Choroid plexus epithelial cell (primary cell): ENCODE results near the gene UGT2B15.
"Not testable (repeated sequence)": the region's sequence is repeated elsewhere in the genome, so short reads cannot be mapped to it uniquely, and the experiment has no call there.

Experiments used
- DNase-seq: peaks from one replicate; pipeline ENCODE4 v3.0.0-alpha.2; 2010; ENCODE audit warnings: low read depth
- H3K4me3 ChIP-seq: 2 replicates; pipeline ENCODE4 v1.5.1; 2011; ENCODE audit warnings: low read depth, mild to moderate bottlenecking, control low read depth, low read length, moderate library complexity
- TF ChIP-seq, protein P1 (sequence below): conservative IDR thresholded peaks from 2 replicates; pipeline ENCODE4 v1.5.1; 2011; ENCODE audit warnings: low read depth, mild to moderate bottlenecking, control low read depth, inconsistent platforms, low read length, moderate library complexity

The UGT2B15 gene

DNA sequence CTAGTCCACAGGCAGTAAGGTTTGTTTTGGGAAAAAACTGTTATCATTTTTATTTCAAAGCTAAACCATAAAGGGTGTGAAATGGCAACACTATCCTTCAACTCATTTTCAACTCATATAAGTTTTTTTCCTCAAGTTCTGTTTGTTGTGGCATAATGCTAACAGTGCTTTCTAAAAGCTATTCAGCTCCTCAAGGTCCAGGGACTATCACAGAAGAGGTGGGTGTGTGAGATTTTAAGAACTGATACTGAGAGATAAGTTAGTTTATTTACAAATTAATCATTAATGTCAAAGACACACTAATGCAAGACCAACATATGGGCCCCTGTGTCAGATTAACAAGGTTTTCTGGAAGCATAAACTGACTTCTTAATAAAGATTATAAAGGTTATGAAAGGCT lies 11.8 kb downstream of the UGT2B15 start:
- no peak overlapping the region for H3K4me3 ChIP-seq
- TF ChIP-seq, protein P1, sequence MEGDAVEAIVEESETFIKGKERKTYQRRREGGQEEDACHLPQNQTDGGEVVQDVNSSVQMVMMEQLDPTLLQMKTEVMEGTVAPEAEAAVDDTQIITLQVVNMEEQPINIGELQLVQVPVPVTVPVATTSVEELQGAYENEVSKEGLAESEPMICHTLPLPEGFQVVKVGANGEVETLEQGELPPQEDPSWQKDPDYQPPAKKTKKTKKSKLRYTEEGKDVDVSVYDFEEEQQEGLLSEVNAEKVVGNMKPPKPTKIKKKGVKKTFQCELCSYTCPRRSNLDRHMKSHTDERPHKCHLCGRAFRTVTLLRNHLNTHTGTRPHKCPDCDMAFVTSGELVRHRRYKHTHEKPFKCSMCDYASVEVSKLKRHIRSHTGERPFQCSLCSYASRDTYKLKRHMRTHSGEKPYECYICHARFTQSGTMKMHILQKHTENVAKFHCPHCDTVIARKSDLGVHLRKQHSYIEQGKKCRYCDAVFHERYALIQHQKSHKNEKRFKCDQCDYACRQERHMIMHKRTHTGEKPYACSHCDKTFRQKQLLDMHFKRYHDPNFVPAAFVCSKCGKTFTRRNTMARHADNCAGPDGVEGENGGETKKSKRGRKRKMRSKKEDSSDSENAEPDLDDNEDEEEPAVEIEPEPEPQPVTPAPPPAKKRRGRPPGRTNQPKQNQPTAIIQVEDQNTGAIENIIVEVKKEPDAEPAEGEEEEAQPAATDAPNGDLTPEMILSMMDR = no peak
- no peak for DNase-seq

DNA sequence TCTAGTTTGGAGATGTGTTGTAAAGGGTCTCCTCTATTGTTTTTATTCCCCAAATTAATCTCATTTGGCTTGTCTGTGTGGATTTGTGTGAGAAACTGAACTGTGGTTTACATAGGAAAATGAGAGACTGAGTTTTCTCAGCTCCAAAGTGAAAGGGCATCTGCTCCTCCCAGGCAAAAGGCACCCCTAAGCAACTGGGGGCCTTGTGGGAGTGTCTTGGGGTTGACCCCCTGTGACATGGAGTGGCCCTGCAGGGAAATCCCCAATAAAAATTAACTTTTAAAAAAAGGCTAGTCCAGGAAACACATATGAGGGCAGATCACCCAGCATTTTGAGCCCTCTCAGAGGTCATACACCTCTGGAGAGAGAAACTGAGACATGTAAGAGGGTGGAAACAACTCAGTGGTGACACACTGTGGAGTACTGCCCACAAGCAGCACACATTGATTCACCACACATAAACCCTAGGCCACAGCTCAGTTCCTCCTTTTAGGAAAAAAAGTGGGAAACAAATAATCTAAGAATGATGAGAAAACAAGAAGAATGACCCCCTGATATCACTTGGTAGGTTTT lies 13.3 kb downstream of the UGT2B15 start:
- DNase-seq, H3K4me3 ChIP-seq: not testable (repeated sequence)

DNA sequence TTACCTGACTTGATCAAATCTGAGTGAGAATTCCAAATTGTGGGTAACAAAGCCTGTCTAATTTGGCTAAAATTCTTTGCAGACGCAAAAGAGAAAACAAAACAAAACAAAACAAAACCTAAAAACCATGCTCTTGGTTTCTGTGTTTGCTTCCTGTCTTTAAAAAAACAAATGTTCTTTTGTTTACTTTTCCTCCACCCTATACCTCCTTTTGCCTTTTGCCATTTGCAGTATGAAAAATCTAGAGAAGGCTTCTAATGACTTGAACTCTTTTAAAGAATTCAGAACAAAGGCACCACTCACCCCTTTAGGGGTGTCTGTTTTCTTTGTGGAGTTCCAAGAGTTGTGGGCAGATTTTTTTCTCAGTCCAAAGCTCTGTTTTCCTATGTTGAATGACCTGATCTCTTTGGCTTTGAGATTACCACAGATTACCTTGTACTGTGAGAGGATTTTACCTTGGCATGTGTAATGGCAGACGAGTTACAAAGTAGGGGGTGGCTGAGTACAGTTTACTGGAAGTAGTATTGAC lies 13.9 kb downstream of the UGT2B15 start:
- not testable (repeated sequence) for H3K4me3 ChIP-seq, DNase-seq

DNA sequence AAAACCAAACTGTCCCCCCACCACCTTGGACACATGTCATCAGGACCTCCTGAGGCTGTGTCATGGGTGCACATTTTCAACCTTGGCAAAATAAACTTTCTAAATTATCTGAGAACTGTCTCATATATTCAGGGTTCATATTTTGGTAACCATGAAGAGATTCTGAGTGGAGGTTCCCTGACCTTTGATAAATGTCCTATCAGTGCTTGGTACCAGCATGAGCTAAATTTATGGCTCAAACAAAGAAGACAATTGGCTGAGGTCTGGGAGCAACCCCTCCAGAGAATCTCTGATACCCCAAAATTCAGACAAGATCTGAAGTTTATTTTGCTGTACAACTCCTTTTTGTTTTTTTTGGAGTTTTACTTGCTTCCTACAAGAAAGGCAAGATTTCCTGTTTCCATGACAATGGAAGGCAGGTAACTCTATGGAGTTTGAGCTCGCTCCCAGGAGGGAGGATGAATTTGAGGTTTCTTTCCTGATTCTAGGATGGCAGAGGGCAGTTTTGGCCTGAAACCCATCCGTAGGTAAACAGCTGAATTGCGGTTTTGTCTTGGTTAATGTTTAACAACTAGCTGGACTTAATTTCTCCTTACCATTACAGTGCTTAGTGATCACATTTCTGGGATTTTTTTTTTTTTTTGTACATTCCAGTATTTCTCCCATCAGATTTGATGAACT lies 14.5 kb downstream of the UGT2B15 start:
- TF ChIP-seq, protein P1 = no peak
- H3K4me3 ChIP-seq = no peak overlapping the region
- DNase-seq = no peak

DNA sequence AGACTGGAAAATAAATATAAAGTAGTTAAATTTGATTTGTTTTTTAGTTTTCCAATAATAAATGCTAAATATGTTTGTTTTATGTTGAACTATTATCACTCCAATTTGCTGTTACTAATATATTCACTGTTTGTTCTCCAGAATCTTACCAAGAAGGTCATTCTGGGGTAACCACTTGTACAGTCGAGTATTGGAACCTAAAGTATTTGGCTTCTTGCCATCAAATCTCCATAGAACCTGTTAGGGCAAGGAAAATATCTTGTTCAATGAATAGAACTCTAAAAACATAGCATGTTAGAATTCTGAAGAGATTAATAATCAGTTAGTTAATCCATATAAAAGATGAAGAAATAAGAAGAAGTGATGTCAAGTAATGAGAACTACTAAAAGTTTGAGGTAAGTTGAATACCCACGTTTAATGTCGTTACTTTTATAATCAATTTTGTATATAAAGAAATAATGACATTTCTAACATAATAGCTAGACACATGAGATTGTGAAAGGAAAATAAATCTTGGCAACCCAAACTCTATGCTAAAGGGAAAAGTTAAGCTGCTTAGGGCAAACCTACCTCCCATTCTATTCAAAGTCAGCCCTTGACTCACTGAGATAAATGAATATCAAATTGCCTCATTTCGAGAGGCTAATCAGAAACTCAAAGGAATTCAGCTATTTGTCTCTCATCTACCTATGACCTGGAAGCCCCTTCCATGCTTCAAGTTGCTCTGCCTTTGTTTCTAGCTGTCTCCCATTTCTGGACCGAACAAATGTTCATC lies 15.3 kb downstream of the UGT2B15 start:
- no peak overlapping the region for H3K4me3 ChIP-seq
- DNase-seq = no peak
- TF ChIP-seq, protein P1 = no peak

DNA sequence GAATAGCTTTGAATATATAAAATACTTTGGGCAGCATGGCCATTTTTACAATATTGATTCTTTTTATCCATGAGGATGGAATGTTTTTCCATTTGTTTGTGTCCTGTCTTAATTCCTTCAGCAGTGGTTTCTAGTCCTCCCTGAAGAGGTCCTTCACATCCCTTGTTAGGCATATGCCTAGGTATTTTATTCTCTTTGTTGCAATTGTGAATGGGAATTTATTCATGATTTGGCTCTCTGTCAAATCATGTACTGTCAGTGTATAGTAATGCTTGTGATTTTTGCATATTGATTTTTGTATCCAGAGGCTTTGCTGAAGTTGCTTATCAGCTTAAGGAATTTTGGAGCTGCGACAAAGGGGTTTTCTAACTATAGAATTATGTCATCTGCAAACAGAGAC lies 18.5 kb downstream of the UGT2B15 start:
- TF ChIP-seq, protein P1 = no peak
- no peak for DNase-seq
- H3K4me3 ChIP-seq = no peak overlapping the region

DNA sequence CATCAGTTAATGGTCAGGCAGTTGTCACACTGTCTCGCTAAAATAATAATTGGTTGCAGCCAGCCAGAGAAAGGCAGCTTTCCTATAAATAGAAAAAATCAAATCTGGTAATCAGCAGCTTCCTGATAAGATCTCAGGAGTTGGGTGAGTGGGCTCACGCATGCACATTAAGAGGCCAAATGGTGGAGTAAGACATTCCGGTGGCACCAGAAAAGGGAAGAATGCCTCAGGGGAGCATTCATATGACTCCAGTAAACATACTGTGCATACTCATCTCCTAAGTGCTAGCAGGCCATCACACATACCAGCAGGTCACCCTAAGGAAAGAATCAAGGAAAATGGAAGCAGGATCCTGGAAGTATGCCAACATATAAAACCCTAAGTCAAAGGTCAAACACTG lies 40.1 kb downstream of the UGT2B15 start:
- DNase-seq = no peak
- H3K4me3 ChIP-seq = no peak overlapping the region
- TF ChIP-seq, protein P1 = no peak

DNA sequence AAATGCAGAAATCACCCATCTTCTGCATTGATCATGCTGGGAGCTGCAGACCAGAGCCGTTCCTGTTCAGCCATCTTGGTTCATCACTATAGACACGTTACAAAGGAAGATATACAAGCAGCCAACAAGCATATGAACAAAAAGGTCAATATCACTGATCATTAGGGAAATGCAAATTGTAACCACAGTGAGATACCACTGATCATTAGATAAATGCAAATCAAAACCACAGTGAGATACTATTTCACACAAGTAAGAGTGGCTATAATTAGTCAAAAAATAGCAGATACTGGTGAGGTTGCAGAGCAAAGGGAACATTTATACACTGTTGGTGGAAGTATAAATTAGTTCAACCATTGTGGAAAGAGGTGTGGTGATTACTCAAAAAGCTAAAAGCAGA lies 47.7 kb downstream of the UGT2B15 start:
- not testable (repeated sequence) for H3K4me3 ChIP-seq

More for the DNA sequence above, 47.7 kb downstream of the UGT2B15 start:
- DNase-seq = not testable (repeated sequence)
